Stimulated activated CD4-positive, alpha-beta T cell treated with anti-CD3 and anti-CD28 coated beads, Interleukin-4, amount 100 ng/mL, for 4 hours (primary cell): Measurements from ENCODE around the gene TIMM17B.
"Not testable (repeated sequence)": the region's sequence is repeated elsewhere in the genome, so short reads cannot be mapped to it uniquely, and the experiment has no call there.

Experiments used
- DNase-seq, 2 experiments: peaks; one replicate each; pipeline ENCODE4 v3.0.0-alpha.2; 2020

The TIMM17B gene

DNA sequence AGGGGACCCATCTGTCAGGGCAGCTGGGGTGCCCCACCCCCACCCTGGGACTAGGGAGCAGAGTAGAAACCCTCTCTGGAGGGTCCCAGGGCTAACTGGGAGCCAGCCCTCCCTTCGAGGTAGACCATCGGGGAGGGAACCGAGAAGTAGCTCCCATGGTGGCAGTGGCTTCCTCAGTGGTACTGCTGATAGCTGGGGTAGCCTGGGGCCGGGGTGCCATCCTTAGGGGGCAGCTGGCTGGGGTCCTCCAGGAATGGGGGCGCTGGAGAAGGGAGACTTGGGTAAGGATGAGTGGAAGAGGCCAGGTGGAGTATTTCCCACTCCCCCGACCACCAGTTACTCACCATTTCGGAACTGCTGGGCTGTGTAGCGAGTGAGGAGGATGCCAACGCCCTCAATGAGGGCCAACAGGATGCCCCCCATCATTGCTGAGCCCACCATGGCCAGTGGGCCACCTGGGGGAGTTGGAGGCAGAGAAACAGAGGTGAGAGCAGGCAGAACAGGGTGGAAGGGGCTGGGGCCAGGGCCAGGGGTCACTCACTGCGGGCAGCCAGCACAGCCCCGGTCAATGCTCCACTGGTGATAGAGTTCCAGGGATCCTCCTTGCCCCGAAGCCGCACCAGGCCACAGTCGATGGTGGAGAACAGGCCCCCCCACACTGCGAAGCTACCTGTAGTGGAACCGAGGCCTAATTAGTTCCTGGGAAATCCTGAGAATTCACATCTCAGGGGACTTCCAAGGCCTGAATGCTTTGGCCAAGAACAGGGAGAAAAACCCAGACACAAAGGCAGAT is 3.8 kb downstream of the TIMM17B start:
- no peak for DNase-seq

- DNase-seq = no peak
Observed at GRCh38 chrX:48892896-48893295, 4.7 kb downstream of the TIMM17B start.

- DNase-seq = peak; percentile 65 to 70
Observed at GRCh38 chrX:48891402-48892288, 5.9 kb downstream of the TIMM17B start.

GRCh38 chrX:48890934-48891401 is 6.6 kb downstream of the TIMM17B start:
- DNase-seq = no peak

DNA sequence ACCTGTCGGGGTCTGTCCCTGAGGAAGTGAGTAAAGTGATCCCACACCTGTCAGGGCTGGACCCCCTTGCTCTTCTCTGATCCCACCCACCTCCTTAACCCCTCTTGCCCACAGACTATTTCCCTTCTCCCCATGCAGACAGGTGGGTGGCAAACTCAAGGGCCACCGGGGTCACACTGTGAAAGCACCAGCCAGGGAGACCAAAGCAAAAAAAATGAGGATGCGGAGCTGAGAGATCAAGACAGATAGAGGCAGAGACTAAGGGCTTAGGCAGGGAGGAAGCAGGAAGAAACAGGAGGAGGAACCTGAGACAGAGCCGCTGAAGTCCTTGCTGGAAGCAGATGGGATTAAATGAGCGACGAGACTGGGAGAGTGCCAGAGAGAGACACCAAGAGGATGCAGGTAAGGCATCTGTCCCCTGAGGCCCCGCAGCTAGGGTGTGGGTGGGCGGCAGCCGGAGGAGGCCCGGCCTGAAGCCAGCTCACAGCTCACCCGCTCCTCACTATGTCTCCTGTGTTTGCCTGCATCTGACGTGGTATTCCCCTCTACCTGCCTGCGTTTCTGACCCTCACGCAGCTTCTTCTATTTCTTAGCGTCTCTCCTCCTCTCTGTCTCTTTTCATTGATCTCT is 7.2 kb downstream of the TIMM17B start:
- peak in 1 of 2 experiments; percentile 3 for DNase-seq

- DNase-seq = not testable (repeated sequence)
Observed at GRCh38 chrX:48886586-48886985, 11.0 kb downstream of the TIMM17B start.

DNA sequence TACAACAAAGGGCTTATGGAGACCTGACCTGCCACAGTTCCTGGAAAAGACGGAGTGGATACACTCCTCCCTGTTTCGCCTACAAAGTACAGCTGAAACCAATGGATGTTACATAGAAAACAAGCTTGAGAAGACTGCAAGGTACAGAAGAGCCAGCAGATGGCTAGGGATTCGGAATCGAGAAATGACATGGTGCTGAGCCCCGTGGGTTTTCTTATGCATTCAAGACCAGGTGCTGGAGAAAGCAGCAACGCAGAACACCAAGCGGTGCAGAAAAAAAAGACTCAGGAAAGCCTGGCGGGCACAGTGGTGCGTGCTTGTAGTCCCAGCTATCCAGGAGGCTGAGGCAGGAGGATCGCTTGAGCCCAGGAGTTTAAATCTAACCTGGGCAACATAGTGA is 13.8 kb downstream of the TIMM17B start:
- DNase-seq = no peak

- DNase-seq = not testable (repeated sequence)
Observed at GRCh38 chrX:48876944-48877343, 20.6 kb downstream of the TIMM17B start.

DNA sequence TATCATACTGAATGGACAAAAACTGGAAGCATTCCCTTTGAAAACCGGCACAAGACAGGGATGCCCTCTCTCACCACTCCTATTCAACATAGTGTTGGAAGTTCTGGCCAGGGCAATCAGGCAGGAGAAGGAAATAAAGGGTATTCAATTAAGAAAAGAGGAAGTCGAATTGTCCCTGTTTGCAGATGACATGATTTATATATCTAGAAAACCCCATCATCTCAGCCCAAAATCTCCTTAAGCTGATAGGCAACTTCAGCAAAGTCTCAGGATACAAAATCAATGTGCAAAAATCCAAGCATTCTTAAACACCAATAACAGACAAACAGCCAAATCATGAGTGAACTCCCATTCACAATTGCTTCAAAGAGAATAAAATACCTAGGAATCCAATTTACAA is 25.6 kb downstream of the TIMM17B start:
- DNase-seq = not testable (repeated sequence)

DNA sequence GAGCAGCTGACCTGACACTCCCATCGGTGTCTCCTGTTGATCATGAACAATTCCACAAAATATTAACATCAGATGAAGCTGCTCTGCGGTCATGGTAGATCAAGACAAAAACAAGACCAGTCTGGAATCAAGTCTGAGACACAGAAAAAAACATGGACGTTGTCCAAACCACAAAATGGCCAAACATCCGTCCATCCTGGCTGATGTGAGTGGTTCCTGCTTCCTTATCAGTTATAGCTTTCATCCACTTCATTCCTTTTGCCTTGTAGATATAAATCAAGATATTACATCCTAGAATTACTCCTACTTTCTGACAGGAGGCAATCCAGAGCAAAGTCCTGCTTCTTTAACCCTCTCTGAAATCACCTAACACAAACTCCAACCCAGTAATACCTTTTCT is 33.4 kb downstream of the TIMM17B start:
- DNase-seq = no peak

- DNase-seq = no peak
Observed at GRCh38 chrX:48854898-48855297, 42.7 kb downstream of the TIMM17B start.

DNA sequence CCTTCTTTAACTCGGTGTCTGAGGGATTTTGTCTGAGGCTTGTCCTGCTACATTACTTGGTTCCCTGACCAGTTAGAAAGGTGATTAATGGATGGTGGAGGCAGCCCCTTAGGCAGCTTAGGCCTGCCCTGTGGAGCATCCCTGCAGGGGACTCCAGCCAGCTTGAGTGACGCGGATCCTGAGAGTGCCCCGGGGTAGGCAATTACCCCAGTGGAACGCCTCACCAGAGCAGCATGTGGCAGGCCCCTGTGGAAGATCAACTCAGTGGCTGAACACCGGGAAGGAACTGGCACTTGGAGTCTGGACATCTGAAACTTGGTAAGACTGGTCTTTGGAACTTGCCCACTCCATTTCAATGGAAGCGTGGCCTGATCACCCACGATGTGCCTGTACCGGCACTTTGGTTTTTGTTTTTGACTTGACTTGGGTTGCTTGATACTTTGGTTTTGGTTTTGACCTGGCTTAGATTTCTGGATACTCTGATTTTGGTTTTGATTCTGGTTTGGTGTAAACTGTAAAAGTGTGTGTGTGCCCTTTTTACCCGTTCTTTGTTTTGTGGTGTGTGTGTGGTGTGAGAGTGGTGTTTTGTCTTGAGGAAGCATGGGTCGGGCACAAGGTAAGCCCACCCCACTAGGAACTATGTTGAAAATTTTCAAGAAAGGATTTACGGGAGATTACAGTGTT is 43.3 kb downstream of the TIMM17B start:
- DNase-seq = not testable (repeated sequence)

DNA sequence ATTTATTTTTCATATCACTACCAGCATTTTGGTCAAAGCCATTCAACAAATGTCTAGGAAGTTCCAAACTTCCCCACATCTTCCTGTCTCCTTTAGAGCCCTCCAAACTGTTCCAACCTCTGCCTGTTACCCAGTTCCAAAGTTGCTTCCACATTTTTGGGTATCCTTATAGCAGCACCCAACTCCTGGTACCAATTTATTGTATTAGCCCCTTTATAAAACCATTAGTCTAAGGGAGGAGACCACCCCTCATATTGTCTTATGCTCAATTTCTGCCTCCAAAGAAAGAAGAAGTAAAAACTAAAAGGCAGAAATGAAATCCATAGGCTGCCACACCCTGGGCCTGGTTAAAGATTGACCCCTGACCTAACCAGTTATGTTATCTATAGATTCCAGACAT is 44.1 kb downstream of the TIMM17B start:
- not testable (repeated sequence) for DNase-seq

- no peak for DNase-seq
Observed at GRCh38 chrX:48852857-48853256, 44.7 kb downstream of the TIMM17B start.

DNA sequence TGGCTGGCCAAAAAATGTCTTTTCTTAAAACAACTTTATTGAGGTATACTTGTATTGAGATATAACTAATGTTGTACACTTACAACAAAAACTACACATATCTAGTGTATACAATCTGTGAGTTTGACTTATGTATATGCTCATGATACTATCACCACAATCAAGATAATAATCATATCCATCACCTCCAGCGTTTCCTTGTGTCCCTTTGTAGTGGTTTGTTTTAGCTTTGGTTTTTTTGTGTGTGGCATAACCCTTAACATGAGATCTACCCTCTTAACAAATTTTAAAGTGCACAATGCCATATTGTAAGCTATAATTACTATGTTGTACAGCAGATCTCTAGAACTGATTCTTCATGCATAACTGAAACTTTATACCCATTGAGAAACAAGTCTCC is 48.7 kb downstream of the TIMM17B start:
- DNase-seq = no peak
